H1 (cell line): ENCODE results near the gene DENND2A. TPM values are rescaled to one million over a fixed set of nuclear protein-coding genes. Genes with fewer than 3 reads are reported as not detected.

Experiments used
- EZH2 ChIP-seq: fragments of 200-600 bp; sonication (generic); IDR thresholded peaks from 2 replicates; pipeline ENCODE4 v1.7.1; 2012; ENCODE audit warnings: low read depth, mild to moderate bottlenecking, moderate library complexity, low read length, inconsistent platforms; ENCODE audit not compliant: severe bottlenecking
- FOSL1 ChIP-seq: IDR thresholded peaks from 2 replicates; pipeline ENCODE4 v1.6.1; 2011; ENCODE audit warnings: mild to moderate bottlenecking, low read depth, low read length, moderate library complexity; ENCODE audit not compliant: insufficient read depth
- GABPA ChIP-seq: IDR thresholded peaks from 2 replicates; pipeline ENCODE4 v1.6.1; 2011; ENCODE audit warnings: mild to moderate bottlenecking, low read length, moderate library complexity, borderline replicate concordance; ENCODE audit not compliant: insufficient read depth
- HDAC2 ChIP-seq, 2 experiments: fragments of 300-600 bp in 1 of 2; sonication (generic) in 1 of 2; IDR thresholded peaks; 2 replicates each; pipeline ENCODE4 v1.6.1; 2011 to 2012; ENCODE audit warnings: low read depth in 2 of 2, low read length in 2 of 2, mild to moderate bottlenecking in 2 of 2, moderate library complexity in 2 of 2, borderline replicate concordance in 1 of 2, inconsistent platforms in 1 of 2
- polyA plus RNA-seq, 7 experiments: library from polyadenylated mRNA; depleted of rRNA in 3 of 7; stranded (reverse) in 5 of 7; unstranded in 2 of 7; fragments of >200 nt in 5 of 7; fragments of 200-250 nt in 2 of 7; gene quantifications; 1 replicate in 5 of 7; 2 replicates in 1 of 7; 4 replicates in 1 of 7; pipeline versions ENCODE4 v1.2.1 to v1.2.3, GENCODE V29; 2011 to 2013; ENCODE audit warnings: missing spikeins in 2 of 7, mixed read lengths in 2 of 7
- total RNA-seq: library from RNA; stranded (reverse); fragmentation: NEBNext Ultra II Directional; extraction: Animal tissue kit (Norgen Biotek cat#: 25700); gene quantifications from 2 replicates; pipeline ENCODE4 v1.2.1, GENCODE V29; 2021
- TF ChIP-seq, protein P1 (sequence below): IDR thresholded peaks from 2 replicates; pipeline ENCODE4 v1.6.1; 2012; ENCODE audit warnings: inconsistent platforms

Gene DENND2A
- total and polyA plus RNA-seq, 2 of the 8 experiments (the other 6 are each of a cell fraction or from before 2014, with no cell fraction given) = 5.0 to 13.0 TPM

- TF ChIP-seq GABPA (no peak), HDAC2 (IDR thresholded peaks at IDR 0.05; ENCODE audit: borderline replicate concordance in 1 of 2, low read depth in 2 of 2, low read length in 2 of 2) (no peak), FOSL1 (no peak), EZH2 (no peak)
- TF ChIP-seq, protein P1, sequence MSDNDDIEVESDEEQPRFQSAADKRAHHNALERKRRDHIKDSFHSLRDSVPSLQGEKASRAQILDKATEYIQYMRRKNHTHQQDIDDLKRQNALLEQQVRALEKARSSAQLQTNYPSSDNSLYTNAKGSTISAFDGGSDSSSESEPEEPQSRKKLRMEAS = no peak
Observed at GRCh38 chr7:140591180-140591902, 49.3 kb downstream of the DENND2A start (continued).
